Left renal cortex interstitium (tissue), 4 donors: ENCODE data around the gene MAP1LC3A. TPM values are rescaled to one million over a fixed set of nuclear protein-coding genes. Genes with fewer than 3 reads are reported as not detected.
"Not testable (repeated sequence)": the region's sequence is repeated elsewhere in the genome, so short reads cannot be mapped to it uniquely, and the experiment has no call there.

ENCODE experiments used
- DNase-seq, 4 donors: peaks; one replicate each; pipeline ENCODE4 v3.0.0-alpha.2; 2013; ENCODE audit warnings: low read depth in 4 of 4, low spot score in 2 of 4, missing footprints in 1 of 4
- polyA plus RNA-seq, 4 donors: library from polyadenylated mRNA; unstranded; fragments of 120-200 nt; gene quantifications; one replicate each; pipeline ENCODE4 v1.2.1, GENCODE V29; 2013; ENCODE audit not compliant: insufficient read length in 4 of 4

Gene MAP1LC3A
- polyA plus RNA-seq, result 10 to 100 TPM; 20.0 to 40.9 (median 31.5) TPM

- peak in 3 of 4 donors; percentile 75 to 84 (median 78) for DNase-seq
Measured at GRCh38 chr20:34558320-34559218, at the start of gene MAP1LC3A. TSS of gene MAP1LC3A (plus strand) at chr20:34558718. CDS start at chr20:34558869, 151 bp downstream.

- no peak for DNase-seq
Measured at GRCh38 chr20:34510575-34510974, 47.9 kb upstream of the MAP1LC3A start.

GRCh38 chr20:34511891-34512265 is 46.6 kb upstream of the MAP1LC3A start:
- no peak for DNase-seq

DNA sequence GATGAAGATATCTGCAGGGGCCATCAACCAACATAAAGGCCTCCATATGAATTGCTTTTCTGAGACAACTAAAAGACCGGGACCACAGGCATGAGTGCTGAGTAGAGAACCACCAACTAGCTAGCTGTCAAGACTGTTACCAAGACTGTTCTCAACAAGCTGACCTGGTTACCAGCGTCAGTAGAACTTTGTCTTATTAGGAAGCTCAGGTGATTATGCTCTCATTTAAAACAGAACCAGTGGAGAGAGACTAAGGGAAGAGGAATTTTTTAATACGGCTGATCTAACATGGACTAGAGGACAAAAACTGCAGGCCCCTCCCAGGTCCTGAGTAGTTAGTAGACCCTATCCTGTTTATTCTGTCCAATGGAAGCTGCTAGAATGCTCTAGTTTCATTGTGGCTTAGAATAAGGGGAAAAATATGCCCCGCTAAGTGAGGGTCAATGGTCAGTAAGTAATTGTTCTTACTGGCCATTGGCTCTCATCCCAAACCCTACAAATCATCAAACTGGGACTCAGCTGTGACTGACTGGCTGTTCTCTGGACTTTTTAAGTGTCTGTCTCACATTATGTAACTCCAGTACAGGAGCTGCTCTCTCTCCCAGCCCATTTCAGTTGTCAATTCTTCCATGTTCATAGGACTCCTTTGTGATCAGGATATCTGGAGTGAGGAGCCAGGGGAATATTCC is 46.1 kb upstream of the MAP1LC3A start:
- DNase-seq, result no peak

GRCh38 chr20:34512955-34513419 is 45.5 kb upstream of the MAP1LC3A start:
- DNase-seq, result no peak

DNA sequence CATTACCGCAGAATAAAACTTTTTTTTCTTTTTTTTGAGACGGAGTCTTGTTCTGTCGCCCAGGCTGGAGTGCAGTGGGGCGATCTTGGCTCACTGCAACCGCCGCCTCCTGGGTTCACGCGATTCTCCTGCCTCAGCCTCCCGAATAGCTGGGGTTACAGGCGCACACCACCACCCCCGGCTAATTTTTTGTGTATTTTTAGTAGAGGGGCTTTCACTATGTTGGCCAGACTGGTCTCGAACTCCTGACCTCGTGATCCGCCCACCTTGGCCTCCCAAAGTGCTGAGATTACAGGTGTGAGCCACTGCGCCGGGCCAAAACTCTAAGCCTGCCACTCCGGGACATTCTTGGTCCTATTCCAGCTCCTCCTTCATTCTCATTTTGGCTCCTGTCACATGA is 44.5 kb upstream of the MAP1LC3A start:
- DNase-seq, result not testable (repeated sequence)

DNA sequence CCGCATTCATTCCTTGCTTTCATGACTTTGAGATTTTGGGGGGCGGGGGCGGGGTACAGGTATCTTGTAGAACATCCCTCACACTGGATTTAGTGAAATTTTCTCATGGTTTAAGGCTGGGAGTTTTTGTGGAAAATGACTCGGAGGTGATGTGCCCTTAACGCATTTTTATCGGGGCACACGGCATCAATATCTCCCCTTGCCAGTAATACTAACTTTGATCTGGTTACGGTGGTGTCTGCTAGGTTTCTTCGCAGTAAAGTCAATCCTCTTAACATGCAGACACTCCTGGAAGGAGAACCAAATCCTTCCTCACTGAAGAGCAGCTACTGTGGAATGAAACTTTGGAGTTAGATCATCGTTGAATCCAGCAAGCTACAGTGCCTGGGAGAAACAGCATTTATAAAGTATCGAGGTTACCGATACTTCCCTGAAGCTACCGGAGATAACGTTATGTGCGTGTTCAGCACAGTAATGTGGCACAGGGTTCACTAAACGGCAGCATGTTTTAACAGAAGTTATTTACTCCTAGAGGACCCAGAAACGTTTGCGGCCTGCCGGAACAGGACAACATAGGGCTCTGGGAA is 43.5 kb upstream of the MAP1LC3A start:
- no peak for DNase-seq

DNA sequence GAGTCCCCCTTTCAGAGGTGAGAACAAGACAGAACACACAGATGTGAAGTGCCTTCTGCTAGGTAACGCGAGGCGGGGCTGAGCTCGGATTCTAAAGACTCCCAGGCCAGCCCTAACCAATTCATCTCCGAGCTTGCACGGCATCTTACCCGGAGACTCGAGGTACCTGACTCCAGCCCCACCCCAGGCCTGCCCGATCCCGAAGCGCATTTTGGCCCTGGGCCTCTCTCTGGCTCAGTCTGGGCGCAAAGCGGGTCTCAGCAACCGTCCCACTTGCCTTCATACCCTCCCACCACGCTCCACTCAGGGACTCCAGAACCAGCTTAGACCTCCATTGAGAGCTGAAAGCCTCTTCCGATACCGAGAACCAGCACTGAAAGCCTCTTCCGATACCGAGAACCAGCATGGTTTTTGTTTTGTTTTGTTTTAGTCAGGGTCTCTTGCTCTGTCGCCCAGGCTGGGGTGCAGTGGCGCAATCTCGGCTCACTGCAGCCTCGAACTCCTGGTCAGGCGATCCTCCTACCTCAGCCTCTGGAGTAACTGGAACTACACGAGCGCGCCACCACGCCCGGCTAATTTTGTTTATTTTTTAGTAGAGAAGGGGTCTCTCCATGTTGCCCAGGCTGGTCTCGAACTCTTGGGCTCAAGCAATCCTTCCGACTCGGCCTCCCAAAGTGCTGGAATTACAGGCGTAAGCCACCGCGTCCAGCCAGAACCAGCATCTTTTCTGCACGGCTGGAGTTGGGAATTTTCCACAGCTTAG is 42.9 kb upstream of the MAP1LC3A start:
- DNase-seq, result peak in 2 of 4 donors; percentile 35 to 43

DNA sequence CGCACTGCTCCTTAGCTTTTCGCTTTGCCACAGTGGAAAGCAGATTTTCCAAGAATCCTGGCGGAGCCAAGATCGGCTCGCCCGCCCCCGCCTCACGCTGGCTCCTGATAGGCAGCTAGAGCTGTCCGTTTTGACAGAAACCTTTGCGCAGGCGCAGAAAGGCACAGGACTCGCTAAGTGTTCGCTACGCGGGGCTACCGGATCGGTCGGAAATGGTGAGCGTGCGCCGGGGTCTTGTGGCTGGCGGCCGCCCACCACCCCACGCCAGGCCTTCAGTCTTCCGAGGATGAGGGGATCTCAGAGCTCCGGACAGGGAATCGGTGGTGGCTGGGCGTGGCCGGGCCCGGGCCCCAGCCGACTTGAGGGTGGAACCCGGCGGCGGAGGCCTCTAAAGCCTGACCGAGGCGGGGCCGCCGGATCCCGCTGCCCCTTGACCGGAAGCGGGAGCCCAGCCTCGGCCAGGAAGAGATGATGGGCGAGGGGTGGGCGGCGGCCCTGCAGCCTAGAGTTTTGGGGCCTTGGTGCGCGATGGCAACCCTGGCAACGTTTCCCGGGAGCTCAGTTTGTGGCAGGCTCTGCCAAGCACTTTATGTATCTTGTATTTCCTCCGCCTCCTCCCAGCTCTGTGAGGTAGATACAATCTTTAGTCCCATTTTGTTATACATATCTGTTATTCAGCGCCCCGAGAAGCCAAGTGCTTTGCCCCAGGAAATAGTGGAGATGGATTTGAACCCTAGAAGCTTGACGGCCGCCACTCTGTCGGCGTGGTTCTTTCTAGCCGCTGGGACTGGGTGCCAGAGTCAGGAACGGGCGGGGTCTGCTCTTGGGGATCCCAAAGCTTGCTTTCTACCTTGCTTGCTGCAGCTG is 42.0 kb upstream of the MAP1LC3A start, which contains the start of gene DYNLRB1:
Gene DYNLRB1, plus strand, starts transcription at position 176 of the 867 bp plus-strand sequence. Its CDS starts 37 bp downstream, at position 213.
- peak; percentile 94 to 97 (median 97) for DNase-seq

DNA sequence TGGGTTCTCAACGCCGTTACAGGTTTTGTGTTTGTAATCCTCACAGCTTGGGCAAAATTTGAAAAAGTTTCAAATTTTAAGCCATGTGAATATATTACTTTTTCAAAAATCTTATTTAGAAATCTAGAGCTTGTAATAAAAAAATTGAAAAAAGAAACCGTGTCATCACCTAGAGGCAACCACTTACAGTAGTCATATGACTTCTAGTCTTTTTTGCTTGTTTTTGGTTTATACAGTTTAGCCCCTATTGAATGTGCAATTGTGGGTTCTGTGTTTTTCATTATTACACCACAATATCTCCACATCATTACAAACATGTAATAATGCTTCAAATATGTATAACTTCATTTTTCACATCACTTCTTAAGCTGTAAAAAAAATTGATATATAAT is 41.4 kb upstream of the MAP1LC3A start:
- no peak for DNase-seq

- DNase-seq, result not testable (repeated sequence)
Measured at GRCh38 chr20:34518863-34519262, 39.7 kb upstream of the MAP1LC3A start.

DNA sequence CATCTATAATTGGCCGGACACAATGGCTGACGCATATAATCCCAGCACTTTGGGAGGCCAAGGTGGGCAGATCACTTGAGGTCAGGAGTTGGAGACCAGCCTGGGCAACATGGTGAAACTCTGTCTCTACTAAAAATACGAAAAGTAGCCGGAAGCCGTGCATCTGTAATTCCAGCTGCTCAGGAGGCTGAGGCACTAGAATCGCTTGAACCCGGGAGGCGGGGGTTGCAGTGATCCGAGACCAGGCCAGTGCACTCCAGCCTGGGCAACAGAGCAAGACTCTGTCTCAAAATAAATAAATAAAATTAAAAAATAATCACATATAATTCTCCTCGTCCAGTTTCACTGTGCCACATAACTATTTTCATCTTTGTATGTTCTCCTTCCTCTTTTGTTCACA is 38.7 kb upstream of the MAP1LC3A start:
- DNase-seq, result not testable (repeated sequence)

- DNase-seq, result no peak
Measured at GRCh38 chr20:34522969-34523871, 35.3 kb upstream of the MAP1LC3A start.

DNA sequence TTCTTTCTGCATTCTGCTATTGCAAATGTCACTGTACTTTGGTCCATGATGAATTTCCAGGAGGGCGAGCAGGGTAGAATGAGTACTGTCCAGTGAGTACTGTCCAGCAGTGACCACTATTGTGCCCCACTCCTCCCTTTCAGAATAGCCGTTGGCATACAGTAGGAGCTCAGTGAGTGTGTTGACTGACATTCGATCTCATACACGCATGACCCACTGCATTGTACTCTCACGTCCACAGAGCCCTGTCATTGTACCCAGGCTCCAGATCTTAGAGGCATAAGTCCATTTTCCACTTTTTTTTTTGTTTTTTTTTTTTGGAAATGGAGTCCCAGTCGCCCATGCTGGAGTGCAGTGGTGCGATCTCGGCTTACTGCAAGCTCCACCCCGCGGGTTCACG is 34.1 kb upstream of the MAP1LC3A start:
- no peak for DNase-seq

DNA sequence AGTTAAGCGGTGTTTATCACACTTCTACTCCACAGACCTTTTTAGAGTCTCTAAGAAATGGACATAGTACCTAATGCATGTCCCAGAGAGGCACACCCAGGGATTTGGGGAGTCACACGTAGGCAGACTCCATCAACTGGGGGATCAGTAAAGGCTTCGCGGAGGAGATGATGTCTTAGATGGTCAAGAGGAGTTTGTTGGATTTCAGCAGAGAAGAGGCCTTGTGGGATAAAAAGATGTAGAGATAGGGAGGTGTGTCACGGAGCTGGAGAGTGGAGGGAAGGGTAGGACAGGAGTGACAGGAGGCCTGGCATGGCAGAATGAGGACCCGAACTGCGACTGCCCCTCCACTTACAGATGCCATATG is 33.2 kb upstream of the MAP1LC3A start:
- no peak for DNase-seq

- no peak for DNase-seq
Measured at GRCh38 chr20:34525709-34526416, 32.7 kb upstream of the MAP1LC3A start.

- DNase-seq, result no peak
Measured at GRCh38 chr20:34526466-34526865, 32.1 kb upstream of the MAP1LC3A start.

DNA sequence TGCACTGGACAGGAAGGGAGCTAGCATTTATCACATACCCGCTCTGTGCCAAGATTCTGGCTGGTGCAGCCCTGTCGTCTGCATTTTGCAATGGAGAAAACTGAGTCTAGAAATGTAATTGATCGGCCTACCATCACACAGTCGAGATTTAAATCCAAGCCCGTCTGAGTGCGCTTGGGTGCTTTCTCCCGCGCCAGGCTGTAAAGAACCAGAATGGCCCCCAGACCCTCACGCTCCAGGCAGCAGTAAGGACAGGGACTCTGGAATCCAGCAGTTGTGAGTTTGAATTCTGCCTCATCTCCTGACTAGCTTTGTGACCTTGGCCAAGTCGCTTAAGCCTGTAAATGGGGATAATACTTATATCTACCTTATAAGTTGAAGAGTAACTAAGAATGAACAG is 31.5 kb upstream of the MAP1LC3A start:
- no peak for DNase-seq
